ENCODE measurements around the gene IGSF5.

IGSF5 gene

GRCh38 chr21:39763272-39763970, 18.4 kb downstream of the IGSF5 start:
- H3K4me1 Mint-ChIP-seq = no peaks in the 10 kb centered on the region
- ATAC-seq (ENCODE audit: low read depth) (no peak), DNase-seq (ENCODE audit: low spot score in 2 of 2) (no peak)
- no peaks in the 10 kb centered on the region for H3K36me3 Mint-ChIP-seq
- no peak overlapping the region for H3K27ac Mint-ChIP-seq
- H3K9me3 Mint-ChIP-seq = peaks cover 4% of the 10 kb centered on the region
- peaks cover 1% of the 10 kb centered on the region for H3K27me3 Mint-ChIP-seq
- H3K4me3 Mint-ChIP-seq = no peak overlapping the region

- Mint-ChIP-seq H3K36me3 (no peaks in the 10 kb centered on the region), H3K27me3 (no peaks in the 10 kb centered on the region)
Measured at GRCh38 chr21:39774227-39774626, 29.2 kb downstream of the IGSF5 start.

GRCh38 chr21:39775816-39776215, 30.8 kb downstream of the IGSF5 start:
- Mint-ChIP-seq H3K36me3 (no peaks in the 10 kb centered on the region), H3K4me1 (no peaks in the 10 kb centered on the region), H3K27me3 (no peaks in the 10 kb centered on the region), H3K9me3 (peaks cover 2% of the 10 kb centered on the region), H3K27ac (no peak overlapping the region), H3K4me3 (no peak overlapping the region)
- DNase-seq (ENCODE audit: low spot score in 2 of 2) (no peak), ATAC-seq (ENCODE audit: low read depth) (no peak)

More at GRCh38 chr21:39774227-39774626, 29.2 kb downstream of the IGSF5 start:
- no peak for ATAC-seq (ENCODE audit: low read depth)
- no peak overlapping the region for H3K4me3 Mint-ChIP-seq
- no peak overlapping the region for H3K27ac Mint-ChIP-seq
- H3K4me1 Mint-ChIP-seq = no peaks in the 10 kb centered on the region
- no peak for DNase-seq (ENCODE audit: low spot score in 2 of 2)
- H3K9me3 Mint-ChIP-seq = peaks cover 2% of the 10 kb centered on the region

DNA sequence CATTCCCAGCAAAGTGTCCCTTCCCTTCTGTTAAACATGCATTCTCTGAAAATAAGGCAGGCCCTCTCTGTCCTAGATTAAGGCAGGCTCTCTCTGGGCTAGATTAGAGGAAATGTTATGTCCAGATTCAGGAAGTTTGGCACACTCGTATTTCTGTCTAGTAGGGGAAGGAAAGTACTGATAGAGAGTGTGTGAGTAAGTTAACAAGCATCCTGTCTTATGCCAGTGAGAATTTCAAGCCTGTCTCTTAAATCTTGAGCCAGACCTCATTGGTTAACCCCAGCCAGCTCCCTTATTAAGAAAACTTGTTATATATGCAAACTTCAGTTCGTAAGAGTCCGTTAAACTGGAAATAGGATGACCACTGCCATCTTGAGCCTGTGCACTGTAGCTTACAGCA, 31.6 kb downstream of the IGSF5 start:
- Mint-ChIP-seq H3K4me3 (no peak overlapping the region), H3K4me1 (no peaks in the 10 kb centered on the region), H3K27me3 (no peaks in the 10 kb centered on the region), H3K36me3 (no peaks in the 10 kb centered on the region), H3K27ac (no peak overlapping the region), H3K9me3 (peaks cover 2% of the 10 kb centered on the region)
- DNase-seq (ENCODE audit: low spot score in 2 of 2) (no peak), ATAC-seq (ENCODE audit: low read depth) (no peak)

DNA sequence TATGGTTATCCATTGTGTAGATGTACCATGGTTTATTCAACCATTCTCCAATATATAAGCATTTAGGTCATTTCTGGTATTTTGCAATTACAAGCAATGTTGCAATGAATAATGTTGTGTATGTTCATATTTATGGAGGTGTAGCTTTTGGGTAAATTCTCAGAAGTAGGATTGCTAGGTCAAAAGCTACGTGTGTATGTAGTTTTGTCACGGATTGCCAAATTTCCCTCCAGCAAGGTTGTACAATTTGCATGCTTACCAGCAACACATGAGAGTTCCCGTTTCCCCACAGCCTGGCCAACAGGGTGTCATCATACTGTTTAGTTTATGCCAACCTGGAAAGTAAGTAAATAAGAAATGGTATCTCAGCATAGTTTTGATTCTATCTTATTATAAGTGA, 36.3 kb downstream of the IGSF5 start:
- Mint-ChIP-seq H3K4me3 (no peak overlapping the region), H3K9me3 (peaks cover 5% of the 10 kb centered on the region), H3K4me1 (no peaks in the 10 kb centered on the region), H3K27me3 (no peaks in the 10 kb centered on the region), H3K36me3 (no peaks in the 10 kb centered on the region), H3K27ac (no peak overlapping the region)
- no peak for ATAC-seq (ENCODE audit: low read depth)
- no peak for DNase-seq (ENCODE audit: low spot score in 2 of 2)

GRCh38 chr21:39788383-39788782, 43.4 kb downstream of the IGSF5 start:
- DNase-seq (ENCODE audit: low spot score in 2 of 2) (no peak), ATAC-seq (ENCODE audit: low read depth) (no peak)
- peaks cover 4% of the 10 kb centered on the region for H3K9me3 Mint-ChIP-seq

GRCh38 chr21:39796466-39796865, 51.5 kb downstream of the IGSF5 start:
- H3K4me3 Mint-ChIP-seq = no peak overlapping the region
- no peaks in the 10 kb centered on the region for H3K36me3 Mint-ChIP-seq
- DNase-seq (ENCODE audit: low spot score in 2 of 2) (no peak), ATAC-seq (ENCODE audit: low read depth) (no peak)
- H3K9me3 Mint-ChIP-seq = no peaks in the 10 kb centered on the region
- H3K27me3 Mint-ChIP-seq = peaks cover 1% of the 10 kb centered on the region
- H3K4me1 Mint-ChIP-seq = no peaks in the 10 kb centered on the region
- H3K27ac Mint-ChIP-seq = no peak overlapping the region

More at GRCh38 chr21:39788383-39788782, 43.4 kb downstream of the IGSF5 start:
- Mint-ChIP-seq H3K4me1 (no peaks in the 10 kb centered on the region), H3K27ac (no peak overlapping the region), H3K27me3 (no peaks in the 10 kb centered on the region), H3K36me3 (no peaks in the 10 kb centered on the region), H3K4me3 (no peak overlapping the region)

GRCh38 chr21:39799178-39799577, 54.2 kb downstream of the IGSF5 start:
- no peaks in the 10 kb centered on the region for H3K9me3 Mint-ChIP-seq
- DNase-seq (ENCODE audit: low spot score in 2 of 2) (no peak), ATAC-seq (ENCODE audit: low read depth) (no peak)
- no peaks in the 10 kb centered on the region for H3K36me3 Mint-ChIP-seq
- H3K4me3 Mint-ChIP-seq = no peak overlapping the region
- H3K4me1 Mint-ChIP-seq = no peaks in the 10 kb centered on the region
- no peak overlapping the region for H3K27ac Mint-ChIP-seq
- peaks cover 1% of the 10 kb centered on the region for H3K27me3 Mint-ChIP-seq

DNA sequence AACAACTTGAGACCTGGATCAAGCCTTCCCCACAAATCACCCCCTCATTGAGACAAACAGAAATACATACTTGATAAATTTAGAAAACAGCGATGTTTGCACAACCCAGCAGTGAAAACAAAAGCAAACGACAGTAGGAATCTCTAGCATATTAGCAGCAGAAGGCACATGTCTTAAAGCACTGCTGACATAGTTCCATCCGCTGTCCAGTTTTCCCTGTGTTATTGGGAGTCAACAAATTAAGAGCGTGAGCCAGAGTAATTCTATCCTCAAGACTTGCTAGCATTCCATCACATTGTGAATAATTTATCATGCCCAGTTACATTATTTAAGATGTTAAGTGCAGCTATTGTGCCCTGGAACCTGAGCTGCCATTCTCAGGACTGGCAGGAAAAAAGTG, 55.3 kb downstream of the IGSF5 start:
- Mint-ChIP-seq H3K36me3 (no peaks in the 10 kb centered on the region), H3K4me1 (no peaks in the 10 kb centered on the region), H3K27ac (no peak overlapping the region), H3K27me3 (peaks cover 1% of the 10 kb centered on the region), H3K4me3 (no peak overlapping the region), H3K9me3 (peaks cover 2% of the 10 kb centered on the region)
- DNase-seq (ENCODE audit: low spot score in 2 of 2) (no peak), ATAC-seq (ENCODE audit: low read depth) (no peak)

DNA sequence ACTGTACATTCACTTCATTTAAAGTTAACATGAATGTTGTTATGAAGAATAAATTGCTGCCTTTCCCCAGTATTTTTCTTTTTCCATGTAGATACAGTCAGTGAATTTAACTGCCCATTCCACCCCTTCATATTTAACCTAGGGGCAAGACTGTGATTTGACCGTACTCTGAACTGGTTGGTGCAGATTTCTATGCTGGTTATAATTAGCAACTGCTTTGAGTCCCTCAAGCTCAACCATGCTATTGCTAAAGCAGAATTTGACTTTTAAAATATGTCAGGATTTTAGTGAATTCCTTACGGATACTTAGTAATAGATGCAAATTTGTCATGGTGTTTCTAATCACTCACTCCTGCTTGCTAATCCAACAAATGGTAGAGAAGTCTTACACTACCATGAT, 57.2 kb downstream of the IGSF5 start:
- DNase-seq (ENCODE audit: low spot score in 2 of 2) (no peak), ATAC-seq (ENCODE audit: low read depth) (no peak)
- Mint-ChIP-seq H3K36me3 (no peaks in the 10 kb centered on the region), H3K9me3 (peaks cover 4% of the 10 kb centered on the region), H3K27ac (no peak overlapping the region), H3K27me3 (peaks cover 1% of the 10 kb centered on the region), H3K4me3 (no peak overlapping the region), H3K4me1 (no peaks in the 10 kb centered on the region)

GRCh38 chr21:39803393-39803792, 58.4 kb downstream of the IGSF5 start:
- DNase-seq (ENCODE audit: low spot score in 2 of 2) = no peak
- H3K4me1 Mint-ChIP-seq = no peaks in the 10 kb centered on the region
- peaks cover 4% of the 10 kb centered on the region for H3K9me3 Mint-ChIP-seq
- H3K36me3 Mint-ChIP-seq = no peaks in the 10 kb centered on the region
- H3K4me3 Mint-ChIP-seq = no peak overlapping the region
- H3K27me3 Mint-ChIP-seq = peaks cover 1% of the 10 kb centered on the region
- no peak for ATAC-seq (ENCODE audit: low read depth)
- H3K27ac Mint-ChIP-seq = no peak overlapping the region

- Mint-ChIP-seq H3K9me3 (peaks cover 5% of the 10 kb centered on the region), H3K36me3 (no peaks in the 10 kb centered on the region), H3K27ac (no peak overlapping the region), H3K4me1 (no peaks in the 10 kb centered on the region), H3K27me3 (peaks cover 4% of the 10 kb centered on the region), H3K4me3 (no peak overlapping the region)
- ATAC-seq (ENCODE audit: low read depth) (no peak), DNase-seq (ENCODE audit: low spot score in 2 of 2) (no peak)
Measured at GRCh38 chr21:39804240-39804639, 59.3 kb downstream of the IGSF5 start.

DNA sequence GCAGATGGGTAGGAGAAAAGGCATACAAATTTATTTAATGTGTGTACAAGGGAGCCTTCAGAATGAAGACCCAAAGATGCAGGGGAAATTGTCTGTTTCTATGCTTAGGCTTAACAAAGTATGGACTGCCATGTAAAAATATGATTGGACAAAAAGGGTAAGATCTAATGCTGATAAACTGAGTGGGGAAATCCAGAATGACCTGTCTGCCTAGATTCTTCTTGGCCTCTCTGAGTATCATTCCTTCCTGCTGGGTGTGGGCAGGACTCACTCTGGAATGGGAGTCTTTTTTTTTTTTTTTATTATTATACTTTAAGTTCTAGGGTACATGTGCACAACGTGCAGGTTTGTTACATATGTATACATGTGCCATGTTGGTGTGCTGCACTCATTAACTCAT, 61.0 kb downstream of the IGSF5 start:
- DNase-seq (ENCODE audit: low spot score in 2 of 2) (no peak), ATAC-seq (ENCODE audit: low read depth) (no peak)
- no peaks in the 10 kb centered on the region for H3K36me3 Mint-ChIP-seq
- no peaks in the 10 kb centered on the region for H3K4me1 Mint-ChIP-seq
- peaks cover 5% of the 10 kb centered on the region for H3K9me3 Mint-ChIP-seq
- H3K27ac Mint-ChIP-seq = no peak overlapping the region
- no peak overlapping the region for H3K4me3 Mint-ChIP-seq
- peaks cover 4% of the 10 kb centered on the region for H3K27me3 Mint-ChIP-seq

GRCh38 chr21:39807738-39808137, 62.8 kb downstream of the IGSF5 start:
- Mint-ChIP-seq H3K4me1 (no peaks in the 10 kb centered on the region), H3K4me3 (no peak overlapping the region), H3K36me3 (no peaks in the 10 kb centered on the region), H3K9me3 (peaks cover 5% of the 10 kb centered on the region), H3K27ac (no peak overlapping the region), H3K27me3 (peaks cover 3% of the 10 kb centered on the region)
- DNase-seq (ENCODE audit: low spot score in 2 of 2) (no peak), ATAC-seq (ENCODE audit: low read depth) (no peak)

- H3K4me3 Mint-ChIP-seq = no peak overlapping the region
- peaks cover 5% of the 10 kb centered on the region for H3K9me3 Mint-ChIP-seq
- DNase-seq (ENCODE audit: low spot score in 2 of 2) = no peak
- H3K36me3 Mint-ChIP-seq = no peaks in the 10 kb centered on the region
- no peaks in the 10 kb centered on the region for H3K4me1 Mint-ChIP-seq
- peaks cover 3% of the 10 kb centered on the region for H3K27me3 Mint-ChIP-seq
- ATAC-seq (ENCODE audit: low read depth) = no peak
- H3K27ac Mint-ChIP-seq = no peak overlapping the region
Measured at GRCh38 chr21:39809936-39810335, 65.0 kb downstream of the IGSF5 start.

Measured in memory B cell (primary cell).